K562 (cell line): ENCODE data around the gene ITPRIPL2. TPM values are rescaled to one million over a fixed set of nuclear protein-coding genes. Genes with fewer than 3 reads are reported as not detected.

Experiments
- ARID1B ChIP-seq: fragments of 450-650 bp; IDR thresholded peaks from 2 replicates; pipeline ENCODE4 v1.6.1; 2016; ENCODE audit warnings: antibody characterized with exemption, mild to moderate bottlenecking, inconsistent platforms
- CREB1 ChIP-seq, 2 experiments: sonication (generic) in 1 of 2; formaldehyde crosslinking in 1 of 2; IDR thresholded peaks; 2 replicates each; pipeline versions ENCODE4 v1.6.1 to v1.8.0; 2012 to 2022; ENCODE audit warnings: inconsistent platforms in 1 of 2, mild to moderate bottlenecking in 1 of 2, missing genetic modification reagents in 1 of 2, moderate library complexity in 1 of 2
- EP300 ChIP-seq: IDR thresholded peaks from 2 replicates; pipeline ENCODE4 v1.6.1; 2012; ENCODE audit warnings: low read length, improper control_type of control experiment
- ERF ChIP-seq: fragments of 450-650 bp; formaldehyde crosslinking; IDR thresholded peaks from 2 replicates; pipeline ENCODE4 v1.4.0; 2020; ENCODE audit warnings: mild to moderate bottlenecking, mixed read lengths
- ESRRB ChIP-seq: fragments of 250-450 bp; sonication (Bioruptor Pico); IDR thresholded peaks from 2 replicates; pipeline ENCODE4 v1.5.0; 2020; ENCODE audit warnings: mild to moderate bottlenecking, moderate library complexity, borderline replicate concordance
- FOXP1 ChIP-seq: sonication (generic); formaldehyde crosslinking; IDR thresholded peaks from 2 replicates; pipeline ENCODE4 v1.8.0; 2022; ENCODE audit warnings: mild to moderate bottlenecking, missing genetic modification reagents
- GATA2 ChIP-seq: sonication (generic); formaldehyde crosslinking; IDR thresholded peaks from 2 replicates; pipeline ENCODE4 v1.4.0; 2020; ENCODE audit warnings: mild to moderate bottlenecking, missing genetic modification reagents
- HIVEP1 ChIP-seq: fragments of 250-450 bp; sonication (Bioruptor Pico); IDR thresholded peaks from 2 replicates; pipeline ENCODE4 v1.4.0; 2020; ENCODE audit warnings: mild to moderate bottlenecking
- ILK ChIP-seq: fragments of 450-650 bp; IDR thresholded peaks from 2 replicates; pipeline ENCODE4 v1.6.1; 2016; ENCODE audit warnings: missing genetic modification characterization, low read depth, mild to moderate bottlenecking, missing compliant biosample characterization, moderate library complexity, borderline replicate concordance
- KDM5B ChIP-seq: fragments of 200-600 bp; sonication (generic); IDR thresholded peaks from 2 replicates; pipeline ENCODE4 v1.6.1; 2012; ENCODE audit warnings: low read depth, mild to moderate bottlenecking, moderate library complexity, low read length, control low read depth, inconsistent platforms; ENCODE audit not compliant: insufficient replicate concordance
- MAX ChIP-seq: sonication (generic); formaldehyde crosslinking; IDR thresholded peaks from 2 replicates; pipeline ENCODE4 v1.9.0; 2022; ENCODE audit warnings: mild to moderate bottlenecking, missing genetic modification reagents
- NKRF ChIP-seq: fragments of 450-650 bp; IDR thresholded peaks from 2 replicates; pipeline ENCODE4 v1.6.1; 2016; ENCODE audit warnings: borderline replicate concordance
- POLR2G ChIP-seq: fragments of 200-400 bp; formaldehyde crosslinking; IDR thresholded peaks from 2 replicates; pipeline ENCODE4 v1.6.1; 2017; ENCODE audit warnings: low read depth, mild to moderate bottlenecking, antibody characterized with exemption, low read length, moderate library complexity
- TBP ChIP-seq: optimal IDR thresholded peaks from 2 replicates; pipeline ENCODE3; 2011; ENCODE audit warnings: low read depth, low read length, improper control_type of control experiment
- TCF15 ChIP-seq: fragments of 250-450 bp; sonication (Bioruptor Pico); IDR thresholded peaks from 2 replicates; pipeline ENCODE4 v1.8.0; 2022; ENCODE audit warnings: moderate library complexity, mild to moderate bottlenecking, inconsistent platforms
- TCFL5 ChIP-seq: fragments of 250-450 bp; sonication (Bioruptor Pico); conservative IDR thresholded peaks from 2 replicates; pipeline ENCODE4 v1.6.1; 2021; ENCODE audit warnings: mild to moderate bottlenecking, moderate library complexity, matching md5 sums
- TEAD4 ChIP-seq, 2 experiments: sonication (generic) in 1 of 2; formaldehyde crosslinking in 1 of 2; IDR thresholded peaks; 2 replicates each; pipeline versions ENCODE4 v1.6.1 to v1.8.0; 2012 to 2022; ENCODE audit warnings: borderline replicate concordance in 1 of 2, inconsistent platforms in 1 of 2, low read length in 1 of 2, mild to moderate bottlenecking in 1 of 2, missing genetic modification reagents in 1 of 2
- TOE1 ChIP-seq, 2 experiments: fragments of 450-650 bp in 1 of 2; sonication (generic) in 1 of 2; formaldehyde crosslinking in 1 of 2; IDR thresholded peaks; 2 replicates each; pipeline versions ENCODE4 v1.7.1 to v1.8.0; 2016 to 2022; ENCODE audit warnings: borderline replicate concordance in 2 of 2, mild to moderate bottlenecking in 2 of 2, antibody characterized with exemption in 1 of 2, inconsistent platforms in 1 of 2, low read depth in 1 of 2, missing genetic modification reagents in 1 of 2, moderate library complexity in 1 of 2
- TRIM24 ChIP-seq, 2 experiments: fragments of 450-650 bp; IDR thresholded peaks; 2 replicates each; pipeline ENCODE4 v1.6.1; 2016
- ZEB2 ChIP-seq: fragments of 450-650 bp; IDR thresholded peaks from 2 replicates; pipeline ENCODE4 v1.6.1; 2016
- ZNF146 ChIP-seq: IDR thresholded peaks from one replicate; pipeline ENCODE4 v1.6.1; 2018; ENCODE audit warnings: missing compliant biosample characterization; ENCODE audit not compliant: unreplicated experiment
- ZNF24 ChIP-seq: fragments of 450-650 bp; IDR thresholded peaks from 2 replicates; pipeline ENCODE4 v1.6.1; 2016
- ZSCAN32 ChIP-seq: fragments of 450-650 bp; formaldehyde crosslinking; IDR thresholded peaks from 2 replicates; pipeline ENCODE4 v1.4.0; 2020; ENCODE audit warnings: mild to moderate bottlenecking, moderate library complexity
- polyA plus RNA-seq, 8 experiments: library from polyadenylated mRNA; depleted of rRNA in 4 of 8; stranded (reverse) in 5 of 8; unstranded in 3 of 8; fragments of >200 nt; fragmentation: Nextera tagmentation in 2 of 8; fragmentation: Illumina TruSeq in 1 of 8; extraction: Ambion mirVana in 2 of 8; extraction: Trizol in 1 of 8; gene quantifications; 2 replicates each; pipeline versions ENCODE4 v1.2.1 to v1.2.3, GENCODE V29; 2011 to 2014; ENCODE audit warnings: inconsistent platforms in 1 of 8, missing spikeins in 1 of 8
- total RNA-seq, 7 experiments: library from RNA; depleted of rRNA in 6 of 7; stranded (reverse); fragments of >200 nt in 6 of 7; fragmentation: Illumina TruSeq in 2 of 7; extraction: Trizol in 2 of 7; gene quantifications; 2 replicates each; pipeline versions ENCODE4 v1.2.1 to v1.2.3, GENCODE V29; 2011 to 2021; ENCODE audit warnings: low replicate concordance in 1 of 7
- TF ChIP-seq, protein P1 (sequence below): sonication (generic); IDR thresholded peaks from 2 replicates; pipeline ENCODE4 v1.6.1; 2016

Gene ITPRIPL2
- total and polyA plus RNA-seq, 9 of the 15 experiments (the other 6 are each of a cell fraction or from before 2014, with no cell fraction given), result 0.04 to 2.2 (median 0.58) TPM

- TF ChIP-seq NKRF (no peak), TBP (peak; percentile 32), ZSCAN32 (0 out of 2 replicates have a peak, but pooled peaks have one; percentile 26), ESRRB (CRISPR knock-in tag) (no peak), FOXP1 (peak; percentile 52; the same call in 1 of the 2 replicates), EP300 (no peak; the same call in 1 of the 2 replicates), TOE1 (IDR thresholded peaks at IDR 0.05; ENCODE audit: borderline replicate concordance) (no peak), TOE1 (CRISPR knock-in tag; IDR thresholded peaks at IDR 0.05; ENCODE audit: borderline replicate concordance, low read depth) (no peak), ARID1B (no peak), MAX (CRISPR knock-in tag) (peak; percentile 66), GATA2 (CRISPR knock-in tag) (no peak), HIVEP1 (CRISPR knock-in tag) (no peak), TEAD4 (IDR thresholded peaks at IDR 0.05; ENCODE audit: low read length) (no peak), TEAD4 (CRISPR knock-in tag; IDR thresholded peaks at IDR 0.05; ENCODE audit: borderline replicate concordance) (no peak), ZNF24 (no peak; the same call in 1 of the 2 replicates), ERF (CRISPR knock-in tag) (peak; percentile 48; the same call in 1 of the 2 replicates), POLR2G (peak; percentile 64), KDM5B (no peak), TCFL5 (CRISPR knock-in tag) (no peak), TRIM24 (IDR thresholded peaks at IDR 0.05) (no peak), ILK (no peak), TCF15 (no peak), ZNF146 (CRISPR knock-in tag) (no peak), ZEB2 (no peak), CREB1 (IDR thresholded peaks at IDR 0.05) (no peak), CREB1 (CRISPR knock-in tag; IDR thresholded peaks at IDR 0.05) (peak; percentile 62; the same call in 1 of the 2 replicates)
- TF ChIP-seq, protein P1, sequence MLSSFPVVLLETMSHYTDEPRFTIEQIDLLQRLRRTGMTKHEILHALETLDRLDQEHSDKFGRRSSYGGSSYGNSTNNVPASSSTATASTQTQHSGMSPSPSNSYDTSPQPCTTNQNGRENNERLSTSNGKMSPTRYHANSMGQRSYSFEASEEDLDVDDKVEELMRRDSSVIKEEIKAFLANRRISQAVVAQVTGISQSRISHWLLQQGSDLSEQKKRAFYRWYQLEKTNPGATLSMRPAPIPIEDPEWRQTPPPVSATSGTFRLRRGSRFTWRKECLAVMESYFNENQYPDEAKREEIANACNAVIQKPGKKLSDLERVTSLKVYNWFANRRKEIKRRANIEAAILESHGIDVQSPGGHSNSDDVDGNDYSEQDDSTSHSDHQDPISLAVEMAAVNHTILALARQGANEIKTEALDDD, result no peak
Observed at GRCh38 chr16:19086322-19087199, 27.2 kb upstream of the ITPRIPL2 start (continued).
